GM21447 (cell line): ENCODE data around the gene TNFSF9.
"Not testable (repeated sequence)": the region's sequence is repeated elsewhere in the genome, so short reads cannot be mapped to it uniquely, and the experiment has no call there.

Experiments
- ATAC-seq: cut with Tn5 transposase; IDR thresholded peaks from one replicate; pipeline ENCODE4 v1.9.1; 2021; ENCODE audit not compliant: unreplicated experiment

The TNFSF9 gene

DNA sequence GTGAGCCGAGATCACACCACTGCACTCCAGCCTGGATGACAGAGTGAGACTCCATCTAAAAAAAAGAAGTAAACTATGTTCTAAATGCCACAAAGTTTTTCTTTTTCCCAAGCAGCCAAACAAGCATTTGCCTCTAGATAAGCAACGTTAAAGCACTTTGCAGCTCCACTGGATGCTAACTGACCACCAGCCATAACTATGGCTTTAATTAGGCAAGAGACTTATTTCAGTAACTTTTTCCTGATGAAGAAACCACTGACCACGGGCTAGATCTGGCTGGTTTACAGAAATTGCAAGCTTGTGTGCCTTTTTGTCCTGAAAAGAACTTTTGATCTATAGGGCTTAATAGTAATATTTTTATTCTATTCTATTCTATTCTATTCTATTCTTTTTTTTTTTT, 38.0 kb downstream of the TNFSF9 start:
- ATAC-seq, result no peak

DNA sequence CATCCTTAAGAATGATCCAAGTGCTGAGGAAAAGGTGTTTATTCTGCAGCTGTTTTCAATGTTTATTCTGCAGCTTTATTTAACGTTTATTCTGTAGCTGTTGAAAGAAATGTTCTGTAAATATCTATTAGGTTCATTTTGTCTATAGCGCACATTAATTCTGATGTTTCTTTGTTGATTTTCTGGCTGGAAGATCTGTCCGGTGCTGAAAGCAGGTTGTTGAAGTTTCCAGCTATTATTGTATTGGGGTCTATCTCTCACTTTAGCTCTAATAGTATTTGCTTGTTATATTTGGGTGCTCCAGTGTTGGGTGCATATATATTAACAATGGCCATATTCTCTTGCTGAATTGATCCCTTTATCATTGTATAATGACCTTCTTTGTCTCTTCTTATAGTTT, 39.9 kb downstream of the TNFSF9 start:
- no peak for ATAC-seq

DNA sequence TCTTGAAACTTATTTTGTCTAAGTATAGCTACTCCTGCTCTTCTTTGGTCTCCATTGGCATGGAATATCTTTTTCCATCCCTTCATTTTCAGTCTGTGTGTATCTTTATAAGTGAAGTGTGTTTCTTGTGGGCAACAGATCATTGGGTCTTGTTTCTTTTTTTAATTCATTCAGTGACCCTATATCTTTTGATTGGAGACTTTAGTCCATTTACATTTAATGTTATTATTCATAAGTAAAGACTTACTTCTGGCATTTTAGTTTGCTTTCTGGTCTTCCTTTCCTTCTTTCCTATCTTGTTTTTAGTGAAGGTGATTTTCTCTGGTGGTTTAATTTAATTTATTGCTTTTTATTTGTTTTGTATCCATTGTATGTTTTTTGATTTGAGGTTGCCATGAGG, 40.3 kb downstream of the TNFSF9 start:
- ATAC-seq, result no peak

DNA sequence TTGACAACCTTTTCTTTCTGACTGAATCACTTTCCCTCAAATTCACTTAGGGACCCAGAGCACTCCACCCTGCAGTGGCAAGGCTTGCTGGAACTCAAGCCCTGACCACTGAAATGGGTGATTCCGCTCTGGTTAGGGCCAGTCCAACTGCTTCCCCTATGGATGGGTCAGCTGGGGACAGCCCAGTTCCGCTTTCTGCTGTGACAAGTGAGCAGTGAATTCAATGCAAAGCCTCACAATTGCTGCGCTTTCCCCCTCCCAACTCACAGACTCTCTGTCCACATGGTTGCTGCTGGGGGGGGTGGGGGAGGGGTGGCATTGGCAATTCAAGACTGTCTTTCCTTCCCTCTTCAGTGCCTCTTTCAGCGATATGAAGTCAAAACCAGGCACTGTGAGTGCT, 41.4 kb downstream of the TNFSF9 start:
- ATAC-seq, result no peak

DNA sequence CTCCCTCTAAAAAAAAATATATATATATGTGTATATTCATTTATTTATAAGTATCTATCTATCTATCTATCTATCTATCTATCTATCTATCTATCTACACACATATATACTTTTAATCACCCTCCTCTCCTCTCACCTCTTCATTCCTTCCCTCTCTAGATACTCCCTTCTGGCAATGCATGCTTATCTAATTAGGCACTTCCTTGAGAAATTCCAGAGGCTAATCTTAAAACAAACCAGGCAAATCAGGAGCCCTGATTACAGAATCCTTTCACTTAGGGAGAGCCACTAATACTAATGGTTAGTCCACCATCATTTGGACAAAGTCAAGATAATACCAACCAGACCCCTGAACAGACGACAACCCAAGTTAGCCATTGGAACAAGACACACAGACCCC, 42.5 kb downstream of the TNFSF9 start:
- ATAC-seq, result no peak

DNA sequence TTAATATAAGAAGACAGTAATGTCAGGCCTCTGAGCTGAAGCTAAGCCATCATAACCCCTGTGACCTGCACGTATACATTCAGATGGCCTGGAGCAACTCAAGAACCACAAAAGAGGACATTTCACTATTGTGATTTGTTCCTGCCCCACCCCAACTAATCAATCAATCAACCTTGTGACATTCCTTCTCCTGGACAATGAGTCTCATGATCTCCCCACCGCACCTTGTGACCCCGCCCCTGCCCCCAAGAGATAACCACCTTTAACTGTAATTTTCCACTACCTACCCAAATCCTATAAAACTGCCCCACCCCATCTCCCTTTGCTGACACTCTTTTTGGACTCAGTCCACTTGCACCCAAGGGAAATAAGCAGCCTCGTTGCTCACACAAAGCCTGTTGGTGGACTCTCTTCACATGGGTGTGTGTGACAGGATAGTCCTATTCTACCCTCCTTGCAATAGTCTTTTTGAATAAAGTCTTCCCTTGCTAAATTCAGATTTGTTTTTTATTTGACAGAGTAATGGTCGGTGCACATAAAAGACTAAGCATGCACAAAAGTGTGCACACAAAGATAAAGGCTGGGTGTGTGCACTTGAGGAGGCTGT, 46.1 kb downstream of the TNFSF9 start:
- ATAC-seq, result no peak

DNA sequence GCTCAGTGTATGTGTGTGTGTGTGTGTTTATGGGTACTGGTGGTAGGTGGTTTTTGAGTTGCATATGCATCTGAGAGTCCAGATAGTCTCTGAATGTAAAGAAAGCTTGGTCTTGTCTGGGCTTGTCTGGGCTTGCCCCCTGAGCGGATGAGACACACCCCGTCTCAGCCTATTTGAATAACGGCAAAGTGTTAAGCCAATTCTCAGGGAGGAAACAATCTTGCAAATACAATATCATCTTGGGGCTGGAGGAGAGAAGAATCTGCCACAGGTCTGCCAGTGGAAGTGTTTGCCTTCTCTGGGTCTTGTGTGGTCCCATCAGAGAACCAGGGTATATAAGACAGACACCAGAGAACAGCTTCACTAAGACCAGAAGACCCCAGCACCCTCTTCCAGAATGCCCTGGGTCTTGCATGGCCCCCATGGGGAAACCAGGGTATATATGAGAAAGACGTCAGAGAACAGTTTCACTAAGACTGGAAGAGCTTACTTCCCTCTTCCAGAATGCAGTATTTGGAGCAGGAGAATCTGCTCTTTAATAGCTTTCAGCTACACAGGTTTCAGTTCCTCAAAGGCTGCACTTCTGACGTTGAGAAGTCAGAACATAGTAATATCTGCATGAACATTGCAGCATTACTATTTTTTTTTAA, 46.8 kb downstream of the TNFSF9 start:
- peak; percentile 76 for ATAC-seq

DNA sequence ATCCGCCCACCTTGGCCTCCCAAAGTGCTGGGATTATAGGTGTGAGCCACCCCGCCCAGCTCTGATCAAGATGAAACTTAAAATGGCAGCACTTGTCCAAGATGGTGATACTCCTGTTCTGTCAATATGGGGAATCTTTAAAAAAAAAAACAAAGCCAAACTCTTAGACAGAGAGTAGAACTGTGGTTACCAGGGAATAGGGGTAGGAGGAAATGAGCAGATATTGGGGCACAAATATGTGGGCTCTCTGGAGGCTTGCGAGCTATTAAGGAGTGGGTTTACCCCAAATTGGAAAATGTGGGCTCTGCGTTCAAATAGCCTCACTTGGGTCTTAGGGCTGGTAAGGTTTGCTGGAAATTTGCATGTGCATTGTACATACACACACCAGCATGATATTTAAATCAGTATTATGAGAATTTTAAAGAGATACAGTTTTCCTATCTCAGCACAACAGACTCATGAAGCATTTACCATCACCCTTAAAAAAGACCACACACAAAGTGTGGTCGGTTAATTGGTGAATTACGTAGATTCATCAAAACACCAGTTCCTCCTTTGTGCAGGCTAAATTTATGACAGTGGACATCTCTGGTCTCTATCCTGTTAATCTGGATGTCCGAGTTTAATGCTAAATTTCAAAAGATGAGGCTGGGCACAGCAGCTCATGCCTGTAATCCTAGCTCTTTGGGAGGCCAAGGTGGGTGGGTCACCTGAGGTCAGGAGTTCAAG, 48.8 kb downstream of the TNFSF9 start:
- ATAC-seq, result no peak

DNA sequence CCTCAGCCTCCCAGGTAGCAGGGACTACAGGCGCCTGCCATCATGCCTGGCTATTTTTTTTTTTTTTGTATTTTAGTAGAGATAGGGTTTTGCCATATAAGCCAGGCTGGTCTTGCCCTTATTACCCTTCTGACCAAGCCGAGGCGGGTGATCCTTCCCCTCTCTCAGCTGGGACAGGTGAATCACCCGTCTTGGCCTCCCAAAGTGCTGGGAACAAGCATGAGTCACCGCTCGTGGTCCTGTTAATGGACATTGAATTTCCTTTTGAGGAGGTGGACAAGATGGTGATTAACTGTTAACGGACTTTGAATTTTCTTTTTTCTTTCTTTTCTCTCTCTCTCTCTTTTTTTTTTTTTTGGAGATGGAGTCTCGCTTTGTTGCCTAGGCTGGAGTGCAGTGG, 49.5 kb downstream of the TNFSF9 start:
- no peak for ATAC-seq

DNA sequence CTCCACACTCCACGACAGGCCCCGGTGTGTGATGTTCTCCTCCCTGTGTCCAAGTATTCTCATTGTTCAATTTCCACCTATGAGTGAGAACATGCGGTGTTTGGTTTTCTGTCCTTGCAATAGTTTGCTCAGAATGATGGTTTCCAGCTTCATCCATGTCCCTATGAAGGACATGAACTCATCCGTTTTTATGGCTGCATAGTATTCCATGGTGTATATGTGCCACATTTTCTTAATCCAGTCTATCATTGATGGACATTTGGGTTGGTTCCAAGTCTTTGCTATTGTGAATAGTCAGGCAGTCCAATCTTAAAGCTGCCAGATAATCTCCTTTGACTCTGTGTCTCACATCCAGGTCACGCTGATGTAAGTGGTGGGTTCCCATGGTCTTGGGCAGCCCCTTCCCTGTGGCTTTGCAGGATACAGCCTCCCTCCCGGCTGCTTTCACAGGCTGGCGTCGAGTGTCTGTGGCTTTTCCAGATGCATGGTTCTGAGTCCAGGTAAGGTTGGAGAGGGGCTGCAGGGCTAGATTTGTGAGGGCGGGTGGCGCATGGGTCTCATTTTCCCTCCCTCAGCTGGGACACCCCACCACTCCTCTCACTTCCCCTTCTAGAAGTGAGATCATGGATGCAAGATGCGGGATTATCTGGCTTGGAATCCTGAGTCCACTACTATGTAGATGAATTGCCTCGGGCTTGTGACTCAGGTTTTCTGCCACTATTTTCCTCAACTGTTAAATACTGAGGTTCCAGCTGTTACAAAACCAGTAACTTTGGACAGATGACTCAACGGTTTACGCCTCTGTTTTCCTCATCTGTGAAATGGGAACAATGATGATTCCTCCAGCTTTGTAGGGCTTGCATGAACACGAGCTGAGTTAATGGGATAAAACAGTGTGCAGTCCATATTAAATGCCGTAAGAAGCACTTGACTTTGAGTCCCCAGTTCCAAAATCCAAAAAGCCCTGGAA, 52.0 kb downstream of the TNFSF9 start:
- ATAC-seq, result not testable (repeated sequence)
